ENCODE results near the gene SELENOK.

DNA sequence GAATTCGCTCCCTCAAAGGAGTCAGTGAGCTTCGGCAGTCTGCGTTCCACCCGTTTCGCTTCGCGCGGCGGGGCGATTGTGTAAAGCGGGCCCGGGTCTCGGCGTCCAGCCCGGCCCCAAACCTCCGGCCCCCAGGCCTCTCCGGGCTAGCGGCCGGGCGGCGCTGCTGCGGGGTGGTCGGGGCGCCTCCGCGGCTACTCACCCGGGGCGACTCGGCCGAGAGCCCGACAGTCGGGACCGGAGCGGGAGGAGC lies 45.9 kb downstream of the SELENOK start:
- no peak for TF ChIP-seq POLR2A (IDR thresholded peaks at IDR 0.05)
- TF ChIP-seq, protein P1, sequence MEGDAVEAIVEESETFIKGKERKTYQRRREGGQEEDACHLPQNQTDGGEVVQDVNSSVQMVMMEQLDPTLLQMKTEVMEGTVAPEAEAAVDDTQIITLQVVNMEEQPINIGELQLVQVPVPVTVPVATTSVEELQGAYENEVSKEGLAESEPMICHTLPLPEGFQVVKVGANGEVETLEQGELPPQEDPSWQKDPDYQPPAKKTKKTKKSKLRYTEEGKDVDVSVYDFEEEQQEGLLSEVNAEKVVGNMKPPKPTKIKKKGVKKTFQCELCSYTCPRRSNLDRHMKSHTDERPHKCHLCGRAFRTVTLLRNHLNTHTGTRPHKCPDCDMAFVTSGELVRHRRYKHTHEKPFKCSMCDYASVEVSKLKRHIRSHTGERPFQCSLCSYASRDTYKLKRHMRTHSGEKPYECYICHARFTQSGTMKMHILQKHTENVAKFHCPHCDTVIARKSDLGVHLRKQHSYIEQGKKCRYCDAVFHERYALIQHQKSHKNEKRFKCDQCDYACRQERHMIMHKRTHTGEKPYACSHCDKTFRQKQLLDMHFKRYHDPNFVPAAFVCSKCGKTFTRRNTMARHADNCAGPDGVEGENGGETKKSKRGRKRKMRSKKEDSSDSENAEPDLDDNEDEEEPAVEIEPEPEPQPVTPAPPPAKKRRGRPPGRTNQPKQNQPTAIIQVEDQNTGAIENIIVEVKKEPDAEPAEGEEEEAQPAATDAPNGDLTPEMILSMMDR (IDR thresholded peaks at IDR 0.05) = no peak

All from right lobe of liver (tissue), 4 donors.